C4-2B (cell line): Measurements from ENCODE around the gene PEX12.
"Not testable (repeated sequence)": the region's sequence is repeated elsewhere in the genome, so short reads cannot be mapped to it uniquely, and the experiment has no call there.

Source experiments
- ZFX ChIP-seq: fragments of 450-650 bp; IDR thresholded peaks from 2 replicates; pipeline ENCODE4 v1.6.1; 2017
- TF ChIP-seq, protein P1 (sequence below): fragments of 450-650 bp; conservative IDR thresholded peaks from 2 replicates; pipeline ENCODE4 v1.5.1; 2017; ENCODE audit warnings: mild to moderate bottlenecking

DNA sequence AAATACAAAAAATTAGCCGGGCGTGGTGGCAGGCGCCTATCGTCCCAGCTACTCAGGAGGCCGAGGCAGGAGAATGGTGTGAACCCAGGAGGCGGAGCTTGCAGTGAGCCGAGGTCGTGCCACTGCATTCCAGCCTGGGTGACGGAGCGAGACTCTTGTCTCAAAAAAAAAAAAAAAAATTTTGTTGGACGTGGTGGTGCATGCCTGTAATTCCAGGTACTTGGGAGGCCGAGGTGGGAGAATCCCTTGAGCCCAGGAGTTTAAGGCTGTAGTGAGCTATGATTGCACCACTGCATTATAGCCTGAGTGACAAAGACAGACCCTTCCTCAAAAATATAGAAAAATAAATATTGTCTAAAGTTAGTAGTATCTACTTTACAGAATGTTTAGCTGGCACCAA is 32.4 kb upstream of the PEX12 start:
- TF ChIP-seq, protein P1, sequence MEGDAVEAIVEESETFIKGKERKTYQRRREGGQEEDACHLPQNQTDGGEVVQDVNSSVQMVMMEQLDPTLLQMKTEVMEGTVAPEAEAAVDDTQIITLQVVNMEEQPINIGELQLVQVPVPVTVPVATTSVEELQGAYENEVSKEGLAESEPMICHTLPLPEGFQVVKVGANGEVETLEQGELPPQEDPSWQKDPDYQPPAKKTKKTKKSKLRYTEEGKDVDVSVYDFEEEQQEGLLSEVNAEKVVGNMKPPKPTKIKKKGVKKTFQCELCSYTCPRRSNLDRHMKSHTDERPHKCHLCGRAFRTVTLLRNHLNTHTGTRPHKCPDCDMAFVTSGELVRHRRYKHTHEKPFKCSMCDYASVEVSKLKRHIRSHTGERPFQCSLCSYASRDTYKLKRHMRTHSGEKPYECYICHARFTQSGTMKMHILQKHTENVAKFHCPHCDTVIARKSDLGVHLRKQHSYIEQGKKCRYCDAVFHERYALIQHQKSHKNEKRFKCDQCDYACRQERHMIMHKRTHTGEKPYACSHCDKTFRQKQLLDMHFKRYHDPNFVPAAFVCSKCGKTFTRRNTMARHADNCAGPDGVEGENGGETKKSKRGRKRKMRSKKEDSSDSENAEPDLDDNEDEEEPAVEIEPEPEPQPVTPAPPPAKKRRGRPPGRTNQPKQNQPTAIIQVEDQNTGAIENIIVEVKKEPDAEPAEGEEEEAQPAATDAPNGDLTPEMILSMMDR = not testable (repeated sequence)
- not testable (repeated sequence) for TF ChIP-seq ZFX
